Measurements from ENCODE around the gene SV2C.

GRCh38 chr5:76291305-76292077 lies 208.3 kb downstream of the SV2C start:
- TF ChIP-seq CTCF (conservative IDR thresholded peaks at IDR 0.05 in 1 of 2, IDR thresholded peaks at IDR 0.05 in 1 of 2; ENCODE audit: low read depth in 1 of 2, low read length in 2 of 2) (no peak), EZH2 (IDR thresholded peaks at IDR 0.05; ENCODE audit: low read length, missing control alignments) (no peak)

All from fibroblast of lung (primary cell).